Pons (tissue), 1 donor: ENCODE measurements around the gene PHF19.

Experiments used
- DNase-seq: peaks from one replicate; pipeline ENCODE4 v3.0.0-alpha.2; 2016; ENCODE audit warnings: low spot score

PHF19 gene

GRCh38 chr9:120913647-120914264 lies 36.8 kb upstream of the PHF19 start:
- DNase-seq, result no peak

DNA sequence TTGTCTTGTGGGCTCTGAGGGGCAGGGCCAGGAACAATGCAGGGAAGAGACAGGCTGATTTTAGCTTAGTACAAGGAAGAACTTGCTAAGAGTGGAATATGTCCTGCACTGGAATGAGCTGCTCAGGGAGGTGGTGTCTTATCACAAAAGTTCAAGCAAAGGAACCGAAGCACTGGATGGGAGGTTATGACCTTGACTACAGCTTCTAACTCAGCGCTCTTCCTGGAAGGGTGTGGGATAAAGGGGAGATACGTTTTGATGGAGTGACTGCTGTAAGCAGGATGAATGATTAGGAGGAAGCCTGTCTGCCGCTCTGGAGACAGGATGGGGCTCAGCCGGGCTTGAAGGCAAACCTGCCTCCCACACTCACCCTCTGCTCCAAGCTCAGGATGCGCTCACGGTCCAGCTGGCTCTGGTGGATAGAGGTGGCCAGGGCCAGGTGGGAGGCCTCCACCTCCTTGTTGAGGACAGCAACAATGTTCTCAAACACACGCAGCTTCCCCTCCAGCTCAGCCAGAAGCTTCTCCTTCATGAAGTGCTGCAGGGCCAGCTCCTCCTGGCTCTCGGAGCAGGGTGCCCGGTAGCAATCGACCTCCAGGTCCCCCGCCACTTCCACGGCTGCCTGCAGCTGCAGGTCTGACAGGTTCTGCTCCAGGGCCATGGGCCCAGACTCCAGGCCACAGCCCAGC lies 36.1 kb upstream of the PHF19 start:
- no peak for DNase-seq

- DNase-seq, result no peak
Observed at GRCh38 chr9:120911295-120911837, 34.4 kb upstream of the PHF19 start.

GRCh38 chr9:120910643-120911042 lies 33.7 kb upstream of the PHF19 start:
- no peak for DNase-seq

- DNase-seq, result no peak
Observed at GRCh38 chr9:120909904-120910303, 32.9 kb upstream of the PHF19 start.

- DNase-seq, result no peak
Observed at GRCh38 chr9:120905315-120906164, 28.6 kb upstream of the PHF19 start.

GRCh38 chr9:120904978-120905301 lies 28.0 kb upstream of the PHF19 start:
- DNase-seq, result no peak

GRCh38 chr9:120904061-120904977 lies 27.3 kb upstream of the PHF19 start:
- DNase-seq, result no peak

GRCh38 chr9:120902569-120903535 lies 25.9 kb upstream of the PHF19 start:
- no peak for DNase-seq

DNA sequence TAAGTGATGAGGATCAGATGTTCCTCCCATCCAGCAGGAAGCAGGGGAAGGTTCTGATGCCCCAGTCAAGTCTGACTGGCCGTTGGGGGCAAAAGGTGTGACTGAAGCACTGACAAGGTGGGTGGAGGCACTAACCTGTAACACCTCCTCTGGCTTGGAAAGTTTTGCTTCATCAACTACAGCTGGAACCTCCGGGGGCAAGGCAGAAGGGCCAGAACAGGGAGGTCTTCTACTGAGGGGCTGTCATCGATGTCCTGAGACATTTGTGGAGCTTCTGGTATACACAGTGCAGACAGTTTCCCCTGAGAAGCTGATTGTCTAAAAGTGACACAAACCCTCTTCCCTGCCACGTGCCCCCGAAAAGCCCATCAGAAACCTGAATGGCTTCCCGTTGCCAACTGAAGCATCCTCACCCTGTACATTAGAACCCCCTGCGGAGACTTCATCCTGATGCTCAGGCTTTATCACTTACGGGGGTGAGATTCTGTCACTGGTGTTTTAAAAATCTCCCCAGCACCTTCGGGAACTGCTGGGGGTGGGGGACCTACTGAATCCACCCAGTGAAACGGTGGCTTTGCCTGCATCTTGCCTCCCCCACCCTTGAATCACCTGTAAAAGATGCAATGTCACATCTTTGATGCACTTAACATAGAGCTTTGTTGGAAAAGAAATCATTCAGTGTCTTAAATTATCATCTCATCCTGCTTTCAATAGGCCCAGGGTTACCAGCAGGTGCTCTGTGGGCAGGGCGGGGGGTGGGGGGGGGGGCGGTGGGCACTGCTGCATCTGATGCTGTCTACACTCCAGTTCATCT lies 25.0 kb upstream of the PHF19 start:
- DNase-seq, result no peak

DNA sequence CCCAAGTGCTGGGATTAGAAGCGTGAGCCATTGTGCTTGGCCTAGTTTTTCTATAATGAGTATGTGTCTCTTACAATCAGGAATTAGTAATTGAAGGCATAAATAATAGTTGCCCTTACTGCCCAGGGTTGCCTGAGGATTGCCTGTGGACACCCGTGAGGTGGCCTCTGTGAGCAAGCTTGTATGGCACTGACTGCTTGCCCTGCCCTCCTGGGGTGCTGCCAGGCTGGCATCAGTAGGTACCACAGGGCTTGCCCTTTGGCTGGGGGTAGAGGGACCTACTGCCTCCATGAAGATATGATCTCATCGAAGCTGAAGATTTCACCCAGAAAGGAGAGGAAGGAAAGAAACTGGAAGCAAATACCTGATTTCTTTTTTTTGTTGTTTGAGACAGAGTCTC lies 23.8 kb upstream of the PHF19 start:
- no peak for DNase-seq

GRCh38 chr9:120899490-120900068 lies 22.6 kb upstream of the PHF19 start:
- no peak for DNase-seq

GRCh38 chr9:120898396-120898795 lies 21.4 kb upstream of the PHF19 start:
- DNase-seq, result no peak

GRCh38 chr9:120895951-120896350 lies 19.0 kb upstream of the PHF19 start:
- no peak for DNase-seq

DNA sequence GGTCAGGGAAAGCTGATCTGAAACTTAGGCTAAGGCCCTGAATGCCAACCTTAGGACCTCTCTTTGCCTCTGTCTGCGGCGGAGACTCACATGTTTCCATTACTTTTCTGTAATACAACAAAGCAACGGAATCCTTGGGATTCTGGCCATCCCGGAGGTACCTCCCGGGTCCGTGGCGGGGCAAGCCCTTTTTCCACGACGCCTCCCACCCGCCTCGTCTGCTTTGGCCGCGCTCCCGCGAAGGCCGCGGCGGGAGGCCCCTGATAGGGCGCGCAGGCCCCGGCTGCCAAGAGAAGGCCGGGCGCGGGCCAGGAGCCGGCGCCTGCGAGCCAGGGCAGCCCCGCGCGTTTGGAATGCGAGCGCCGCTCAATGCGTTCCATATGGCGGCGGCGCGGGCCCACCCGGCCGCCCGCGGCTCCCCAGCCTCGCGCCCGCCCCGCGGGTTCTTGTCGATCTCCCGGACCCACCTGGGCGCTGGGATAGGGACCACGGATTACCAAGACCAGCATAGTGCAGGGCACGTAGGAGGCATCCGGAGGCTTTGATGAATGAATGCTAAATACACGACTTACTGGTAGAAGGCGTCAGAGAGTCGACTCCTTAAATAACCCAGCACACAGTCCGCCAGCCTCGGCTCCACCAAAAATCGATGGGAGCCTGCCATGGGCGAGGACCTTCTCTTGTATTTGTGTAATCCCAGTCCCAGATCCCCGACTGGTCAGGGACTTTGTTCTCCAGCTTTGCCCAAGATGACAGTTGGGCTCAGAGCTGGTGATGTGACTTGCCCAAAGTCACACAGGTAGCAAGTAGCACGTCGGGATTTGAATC lies 17.5 kb upstream of the PHF19 start:
- DNase-seq, result no peak

GRCh38 chr9:120893611-120894307 lies 16.8 kb upstream of the PHF19 start:
- no peak for DNase-seq

GRCh38 chr9:120892748-120893610 lies 16.0 kb upstream of the PHF19 start:
- DNase-seq, result no peak
